ENCODE measurements around the gene STARD8. TPM values are rescaled to one million over a fixed set of nuclear protein-coding genes. Genes with fewer than 3 reads are reported as not detected.

STARD8 gene
- total and polyA plus RNA-seq, 7 donors = 0.92 to 10.7 (median 5.3) TPM

GRCh38 chrX:68705986-68706385 lies 58.5 kb downstream of the STARD8 start:
- intact Hi-C loops (cut with DNase I) = no loop called here
- Histone ChIP-seq H3K4me1 (no peaks in the 10 kb centered on the region), H3K27ac (no peak overlapping the region), H3K4me3 (no peak overlapping the region), H3K9me3 (no peaks in the 10 kb centered on the region), H3K27me3 (no peaks in the 10 kb centered on the region), H3K36me3 (no peaks in the 10 kb centered on the region)
- no peak for DNase-seq
- WGBS, 2 donors = 80 to 85% methylated on average over 5 of the region's 5 CpGs
- TF ChIP-seq POLR2A (IDR thresholded peaks at IDR 0.05) (no peak), EP300 (IDR thresholded peaks at IDR 0.05) (no peak), POLR2AphosphoS5 (IDR thresholded peaks at IDR 0.05) (no peak)
- TF ChIP-seq, protein P1, sequence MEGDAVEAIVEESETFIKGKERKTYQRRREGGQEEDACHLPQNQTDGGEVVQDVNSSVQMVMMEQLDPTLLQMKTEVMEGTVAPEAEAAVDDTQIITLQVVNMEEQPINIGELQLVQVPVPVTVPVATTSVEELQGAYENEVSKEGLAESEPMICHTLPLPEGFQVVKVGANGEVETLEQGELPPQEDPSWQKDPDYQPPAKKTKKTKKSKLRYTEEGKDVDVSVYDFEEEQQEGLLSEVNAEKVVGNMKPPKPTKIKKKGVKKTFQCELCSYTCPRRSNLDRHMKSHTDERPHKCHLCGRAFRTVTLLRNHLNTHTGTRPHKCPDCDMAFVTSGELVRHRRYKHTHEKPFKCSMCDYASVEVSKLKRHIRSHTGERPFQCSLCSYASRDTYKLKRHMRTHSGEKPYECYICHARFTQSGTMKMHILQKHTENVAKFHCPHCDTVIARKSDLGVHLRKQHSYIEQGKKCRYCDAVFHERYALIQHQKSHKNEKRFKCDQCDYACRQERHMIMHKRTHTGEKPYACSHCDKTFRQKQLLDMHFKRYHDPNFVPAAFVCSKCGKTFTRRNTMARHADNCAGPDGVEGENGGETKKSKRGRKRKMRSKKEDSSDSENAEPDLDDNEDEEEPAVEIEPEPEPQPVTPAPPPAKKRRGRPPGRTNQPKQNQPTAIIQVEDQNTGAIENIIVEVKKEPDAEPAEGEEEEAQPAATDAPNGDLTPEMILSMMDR (IDR thresholded peaks at IDR 0.05) = no peak

DNA sequence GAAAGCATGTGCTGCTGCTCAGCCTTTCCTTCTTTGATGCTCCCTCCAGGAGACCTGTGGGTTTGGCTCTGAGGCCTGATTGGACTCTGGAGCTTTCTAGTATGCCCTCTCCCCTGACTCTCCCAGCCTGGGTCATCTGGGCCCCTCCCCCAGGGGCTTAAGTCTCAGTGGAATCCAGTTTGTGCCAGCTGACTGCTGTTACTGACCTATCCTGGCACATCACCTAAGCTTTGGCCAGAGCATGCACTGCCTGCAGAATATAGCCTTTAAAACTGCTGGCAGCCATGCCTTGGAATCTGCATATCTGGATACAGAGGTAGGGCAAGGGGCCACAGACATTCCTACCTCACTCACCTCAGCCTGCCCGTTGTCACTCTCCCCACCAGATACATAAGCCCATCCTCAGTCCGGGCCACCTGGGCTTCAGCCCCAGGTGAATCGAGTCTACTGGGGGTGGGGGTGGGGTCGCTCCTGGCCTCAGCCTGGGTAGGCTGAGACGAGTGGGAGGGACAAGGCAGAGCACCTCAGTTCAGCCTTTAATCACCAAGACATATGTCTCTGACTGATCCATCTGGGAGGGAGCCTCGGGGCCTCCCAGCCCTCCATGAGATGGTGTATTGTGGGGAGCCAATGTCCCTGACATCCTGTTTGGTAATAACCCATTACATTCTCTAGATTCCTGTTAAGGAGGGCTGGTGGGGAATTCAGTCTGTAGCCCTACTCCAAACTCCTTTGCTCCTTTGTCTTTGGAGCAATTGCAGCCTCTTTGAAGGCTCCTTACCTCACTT lies 61.2 kb downstream of the STARD8 start:
- H3K9me3 ChIP-seq = no peaks in the 10 kb centered on the region
- H3K27ac ChIP-seq = no peak overlapping the region
- no peak for DNase-seq
- 59 to 66% methylated on average over 6 of the region's 6 CpGs for WGBS, 2 donors
- no peak overlapping the region for H3K4me3 ChIP-seq
- intact Hi-C loops (cut with DNase I) = no loop called here
- TF ChIP-seq POLR2A (IDR thresholded peaks at IDR 0.05) (no peak), POLR2AphosphoS5 (IDR thresholded peaks at IDR 0.05) (no peak), EP300 (IDR thresholded peaks at IDR 0.05) (no peak)
- TF ChIP-seq, protein P1 (IDR thresholded peaks at IDR 0.05) = no peak
- no peaks in the 10 kb centered on the region for H3K36me3 ChIP-seq
- no peaks in the 10 kb centered on the region for H3K27me3 ChIP-seq
- no peaks in the 10 kb centered on the region for H3K4me1 ChIP-seq

- TF ChIP-seq, protein P1 (IDR thresholded peaks at IDR 0.05) = peak in 1 of 4 experiments; percentile 19
- no peak for TF ChIP-seq EP300 (IDR thresholded peaks at IDR 0.05)
- TF ChIP-seq POLR2A (IDR thresholded peaks at IDR 0.05) = no peak
- 41 to 50% methylated on average over 4 of the region's 4 CpGs for WGBS, 2 donors
- no peaks in the 10 kb centered on the region for H3K9me3 ChIP-seq
- no peak overlapping the region for H3K27ac ChIP-seq
- no peak overlapping the region for H3K4me3 ChIP-seq
- no peaks in the 10 kb centered on the region for H3K36me3 ChIP-seq
- intact Hi-C loops (cut with DNase I) = no loop called here
- DNase-seq = peak; percentile 77
- H3K27me3 ChIP-seq = no peaks in the 10 kb centered on the region
- no peaks in the 10 kb centered on the region for H3K4me1 ChIP-seq
Observed at GRCh38 chrX:68710870-68711576, 63.6 kb downstream of the STARD8 start.

DNA sequence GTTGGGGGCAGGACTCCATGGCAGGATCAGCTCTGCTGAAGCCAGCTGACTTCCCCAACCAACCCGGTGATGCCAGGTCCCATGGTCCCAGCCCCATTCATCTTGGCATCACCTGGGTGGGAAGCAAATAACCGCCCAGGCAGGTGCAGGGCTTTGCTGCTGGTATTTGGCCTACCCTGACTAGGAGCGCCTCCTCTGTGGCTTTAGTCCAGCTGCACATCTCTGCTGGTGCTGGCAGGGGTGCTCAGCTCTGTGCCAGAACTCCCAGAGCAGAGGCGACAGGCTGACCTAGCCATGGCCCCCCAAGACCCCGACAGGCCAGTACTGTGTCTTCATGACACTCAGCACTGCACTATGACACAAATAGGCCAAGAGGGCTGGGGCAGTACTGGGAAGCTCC lies 64.4 kb downstream of the STARD8 start:
- no peaks in the 10 kb centered on the region for H3K4me1 ChIP-seq
- no peak for TF ChIP-seq POLR2A (IDR thresholded peaks at IDR 0.05)
- TF ChIP-seq EP300 (IDR thresholded peaks at IDR 0.05) = no peak
- no peak for TF ChIP-seq POLR2AphosphoS5 (IDR thresholded peaks at IDR 0.05)
- TF ChIP-seq, protein P1 (IDR thresholded peaks at IDR 0.05) = no peak
- H3K9me3 ChIP-seq = no peaks in the 10 kb centered on the region
- 72 to 78% methylated on average over 5 of the region's 5 CpGs for WGBS, 2 donors
- H3K27me3 ChIP-seq = no peaks in the 10 kb centered on the region
- intact Hi-C loops (cut with DNase I) = no loop called here
- no peak overlapping the region for H3K27ac ChIP-seq
- DNase-seq = no peak
- no peak overlapping the region for H3K4me3 ChIP-seq
- no peaks in the 10 kb centered on the region for H3K36me3 ChIP-seq
